ENCODE measurements around the gene TXNL1. TPM values are rescaled to one million over a fixed set of nuclear protein-coding genes. Genes with fewer than 3 reads are reported as not detected.

Gene TXNL1
- total and polyA plus RNA-seq, 12 donors: 44.6 to 264 (median 72.8) TPM

DNA sequence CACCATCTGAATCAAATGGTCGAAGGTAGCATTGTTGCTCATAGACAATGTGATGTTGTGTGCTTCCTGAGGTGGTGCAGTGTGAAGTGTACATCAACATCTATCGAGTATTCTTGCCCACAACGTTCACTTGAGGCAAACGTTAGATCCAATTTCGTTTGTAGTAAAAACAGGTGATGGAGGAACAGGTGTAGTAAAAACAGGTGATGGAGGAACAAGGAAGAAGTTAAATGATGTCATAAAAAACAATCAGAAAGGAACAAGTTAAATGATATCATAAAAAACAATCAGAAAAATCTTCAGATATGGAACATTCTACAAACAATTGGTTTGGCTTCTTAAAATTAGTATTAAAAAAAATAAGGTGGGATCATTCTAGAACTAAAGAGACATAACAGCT is 24.1 kb upstream of the TXNL1 start:
- TF ChIP-seq CTCF (IDR thresholded peaks at IDR 0.05) (no peak), POLR2A (IDR thresholded peaks at IDR 0.05) (no peak)
- no peaks in the 10 kb centered on the region for H3K36me3 ChIP-seq (replicated peaks in 1 of 2)
- no peaks in the 10 kb centered on the region for H3K27me3 ChIP-seq
- WGBS, 4 donors: 85 to 94% (median 89%) methylated on average over 5 of the region's 5 CpGs
- peak overlapping the region in 1 of 5 donors; percentile 26 for H3K27ac ChIP-seq
- H3K9me3 ChIP-seq (replicated peaks in 1 of 3): no peaks in the 10 kb centered on the region
- H3K4me3 ChIP-seq: no peak overlapping the region
- H3K4me1 ChIP-seq (replicated peaks in 1 of 2): peaks cover 4 to 6% of the 10 kb centered on the region in 2 donors
- intact Hi-C loops (cut with DNase I): no loop called here
- DNase-seq: no peak

DNA sequence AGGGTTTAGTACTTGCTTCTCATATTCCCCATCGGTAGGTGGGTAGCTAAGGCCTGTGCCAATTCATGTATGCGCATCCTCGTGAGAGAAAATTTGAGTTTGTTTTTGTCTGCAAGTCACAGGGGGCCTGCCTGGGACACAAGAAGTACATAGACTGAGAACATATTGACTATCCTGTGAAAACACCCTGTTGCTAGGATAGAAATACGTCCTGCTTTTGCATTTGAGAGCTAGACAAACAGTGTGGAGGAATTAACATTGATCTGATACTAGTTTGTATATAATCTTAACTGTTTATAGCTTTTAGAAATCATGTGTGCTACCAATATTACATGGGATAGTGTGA is 23.6 kb upstream of the TXNL1 start:
- H3K4me1 ChIP-seq (replicated peaks in 1 of 2): peaks cover 4 to 6% of the 10 kb centered on the region in 2 donors
- H3K9me3 ChIP-seq (replicated peaks in 1 of 3): no peaks in the 10 kb centered on the region
- intact Hi-C loops (cut with DNase I): no loop called here
- H3K27me3 ChIP-seq: no peaks in the 10 kb centered on the region
- no peaks in the 10 kb centered on the region for H3K36me3 ChIP-seq (replicated peaks in 1 of 2)
- no peak for DNase-seq
- no peak overlapping the region for H3K27ac ChIP-seq
- WGBS, 4 donors: 47 to 49% (median 48%) methylated on average over 4 of the region's 4 CpGs
- no peak for TF ChIP-seq POLR2A (IDR thresholded peaks at IDR 0.05)
- no peak for TF ChIP-seq CTCF (IDR thresholded peaks at IDR 0.05)
- H3K4me3 ChIP-seq: no peak overlapping the region

DNA sequence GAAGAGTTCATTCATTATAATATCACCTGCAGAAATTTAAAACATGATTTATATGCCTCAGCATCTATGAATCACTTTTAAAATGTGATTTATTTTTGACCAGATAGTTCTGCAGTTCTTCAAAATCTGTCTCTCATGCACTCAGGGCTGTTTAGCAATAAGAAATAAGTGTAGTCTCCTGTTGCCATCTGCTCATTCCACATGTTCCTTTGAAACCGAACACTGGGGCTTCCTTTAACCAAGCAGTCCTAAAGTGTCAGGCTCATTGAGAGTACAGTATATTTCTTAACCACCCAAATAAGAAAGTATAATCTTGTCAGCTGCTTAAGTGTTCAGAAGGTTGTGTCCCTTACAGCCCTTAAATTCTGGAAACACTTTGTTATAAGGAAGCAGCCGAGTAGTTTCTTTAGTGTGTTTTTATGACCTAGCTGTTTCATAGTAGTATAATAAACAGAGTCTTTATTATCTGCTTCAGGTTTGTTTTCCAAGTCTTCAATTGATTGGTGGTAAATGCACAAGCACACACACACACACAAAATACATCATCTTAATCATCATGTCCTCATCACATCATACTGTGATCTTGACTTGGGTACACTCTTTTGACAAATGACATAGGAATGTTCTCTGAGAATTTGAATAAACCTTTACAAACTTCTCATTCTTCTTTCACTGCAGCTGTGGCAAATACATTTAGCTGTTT is 23.1 kb upstream of the TXNL1 start:
- H3K27me3 ChIP-seq: no peaks in the 10 kb centered on the region
- 38 to 45% (median 42%) methylated on average over 2 of the region's 2 CpGs for WGBS, 4 donors
- no peak overlapping the region for H3K27ac ChIP-seq
- intact Hi-C loops (cut with DNase I): no loop called here
- peaks cover 4 to 6% of the 10 kb centered on the region in 2 donors for H3K4me1 ChIP-seq (replicated peaks in 1 of 2)
- H3K9me3 ChIP-seq (replicated peaks in 1 of 3): no peaks in the 10 kb centered on the region
- no peak overlapping the region for H3K4me3 ChIP-seq
- H3K36me3 ChIP-seq (replicated peaks in 1 of 2): no peaks in the 10 kb centered on the region
- no peak for TF ChIP-seq CTCF (IDR thresholded peaks at IDR 0.05)
- TF ChIP-seq POLR2A (IDR thresholded peaks at IDR 0.05): no peak
- no peak for DNase-seq

DNA sequence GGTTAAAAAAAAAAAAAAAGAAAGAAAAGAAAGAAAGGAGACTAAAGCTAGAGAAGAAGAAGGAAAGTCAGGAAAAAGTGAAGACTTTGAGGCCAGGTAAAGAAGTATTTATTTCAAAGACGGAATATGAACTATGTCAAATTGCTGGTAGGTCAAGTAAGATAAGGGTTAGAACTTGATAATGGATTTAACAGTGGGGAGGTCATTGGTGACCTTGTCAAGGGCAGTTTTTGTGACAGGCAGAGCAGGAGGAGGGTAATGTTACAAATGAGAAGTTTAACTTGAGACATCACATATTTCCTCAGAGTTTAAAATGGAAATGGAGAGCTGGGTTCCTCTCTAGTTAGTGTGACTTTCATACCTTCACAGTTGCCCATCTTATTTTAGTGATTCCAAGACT is 22.3 kb upstream of the TXNL1 start:
- TF ChIP-seq CTCF (IDR thresholded peaks at IDR 0.05) (no peak), POLR2A (IDR thresholded peaks at IDR 0.05) (no peak)

More for the DNA sequence above, 22.3 kb upstream of the TXNL1 start:
- H3K36me3 ChIP-seq (replicated peaks in 1 of 2): no peaks in the 10 kb centered on the region
- DNase-seq: no peak
- no peaks in the 10 kb centered on the region for H3K9me3 ChIP-seq (replicated peaks in 1 of 3)
- WGBS, 4 donors: 37 to 66% (median 58%) methylated on average over 1 of the region's 1 CpG
- intact Hi-C loops (cut with DNase I): no loop called here
- H3K27ac ChIP-seq: no peak overlapping the region
- no peaks in the 10 kb centered on the region for H3K27me3 ChIP-seq
- no peak overlapping the region for H3K4me3 ChIP-seq
- H3K4me1 ChIP-seq (replicated peaks in 1 of 2): peaks cover 4 to 6% of the 10 kb centered on the region in 2 donors
